HTERT RPE-1 (cell line): Measurements from ENCODE around the gene ADARB2.

ENCODE experiments used
- in situ Hi-C: fragments of 300-500 bp; cut with MboI; formaldehyde crosslinking; loops from 4 replicates; pipeline ENCODE4 v1.14.3; 2020; ENCODE audit warnings: low sequenced_read_pairs

The ADARB2 gene

GRCh38 chr10:1509011-1509530 lies 228.3 kb downstream of the ADARB2 start:
- in situ Hi-C loops: no loop called here

- in situ Hi-C loops: no loop called here
Observed at GRCh38 chr10:1508096-1508495, 229.2 kb downstream of the ADARB2 start.

- in situ Hi-C loops: no loop called here
Observed at GRCh38 chr10:1507436-1507835, 229.9 kb downstream of the ADARB2 start.

- in situ Hi-C loops: no loop called here
Observed at GRCh38 chr10:1504940-1505339, 232.4 kb downstream of the ADARB2 start.

GRCh38 chr10:1504286-1504685 lies 233.0 kb downstream of the ADARB2 start:
- in situ Hi-C loops: no loop called here

- in situ Hi-C loops: no loop called here
Observed at GRCh38 chr10:1502451-1502850, 234.9 kb downstream of the ADARB2 start.

- in situ Hi-C loops: no loop called here
Observed at GRCh38 chr10:1499359-1499957, 237.9 kb downstream of the ADARB2 start.

GRCh38 chr10:1498746-1499358 lies 238.5 kb downstream of the ADARB2 start:
- in situ Hi-C loops: no loop called here

GRCh38 chr10:1495915-1496517 lies 241.3 kb downstream of the ADARB2 start:
- in situ Hi-C loops: no loop called here

GRCh38 chr10:1492641-1493040 lies 244.7 kb downstream of the ADARB2 start:
- in situ Hi-C loops: no loop called here

- in situ Hi-C loops: no loop called here
Observed at GRCh38 chr10:1491901-1492300, 245.4 kb downstream of the ADARB2 start.

- in situ Hi-C loops: no loop called here
Observed at GRCh38 chr10:1489801-1490200, 247.5 kb downstream of the ADARB2 start.

- in situ Hi-C loops: no loop called here
Observed at GRCh38 chr10:1488970-1489548, 248.3 kb downstream of the ADARB2 start.

GRCh38 chr10:1486841-1487687 lies 250.3 kb downstream of the ADARB2 start:
- in situ Hi-C loops: no loop called here

- in situ Hi-C loops: no loop called here
Observed at GRCh38 chr10:1485357-1485756, 252.0 kb downstream of the ADARB2 start.

- in situ Hi-C loops: no loop called here
Observed at GRCh38 chr10:1483826-1484225, 253.5 kb downstream of the ADARB2 start.

GRCh38 chr10:1483246-1483645 lies 254.1 kb downstream of the ADARB2 start:
- in situ Hi-C loops: no loop called here

GRCh38 chr10:1477578-1477977 lies 259.7 kb downstream of the ADARB2 start:
- in situ Hi-C loops: no loop called here

- in situ Hi-C loops: no loop called here
Observed at GRCh38 chr10:1476455-1476803, 260.9 kb downstream of the ADARB2 start.

GRCh38 chr10:1475771-1476454 lies 261.4 kb downstream of the ADARB2 start:
- in situ Hi-C loops: no loop called here
